Tibial nerve (tissue), 4 donors: ENCODE measurements around the gene HECTD2. TPM values are rescaled to one million over a fixed set of nuclear protein-coding genes. Genes with fewer than 3 reads are reported as not detected.
A peak's percentile ranks its signal among the peaks of the same experiment; 100 is the strongest.

Experiments used
- DNase-seq, 2 donors: peaks; one replicate each; pipeline ENCODE4 v3.0.0-alpha.2; 2019; ENCODE audit warnings: low spot score in 2 of 2
- H3K27ac ChIP-seq, 4 donors: fragments of 200-600 bp; sonication (generic) in 3 of 4; one replicate each; pipeline ENCODE4 v1.5.1; 2017 to 2019; ENCODE audit warnings: mild to moderate bottlenecking in 1 of 4
- H3K27me3 ChIP-seq, 2 donors: fragments of 200-600 bp; sonication (generic) in 1 of 2; one replicate each; pipeline versions ENCODE4 v1.5.1 to v1.6.0; 2017 to 2019
- H3K36me3 ChIP-seq, 3 donors: fragments of 200-600 bp; sonication (generic); one replicate each; pipeline ENCODE4 v1.5.1; 2018 to 2019
- H3K4me1 ChIP-seq, 4 donors: fragments of 200-600 bp; sonication (generic) in 3 of 4; one replicate each; pipeline ENCODE4 v1.5.1; 2017 to 2019
- H3K4me3 ChIP-seq, 4 donors: fragments of 200-600 bp; sonication (generic) in 3 of 4; one replicate each; pipeline ENCODE4 v1.5.1; 2017 to 2019; ENCODE audit warnings: mild to moderate bottlenecking in 1 of 4, moderate library complexity in 1 of 4
- H3K9me3 ChIP-seq, 4 donors: fragments of 200-600 bp; sonication (generic) in 3 of 4; one replicate each; pipeline ENCODE4 v1.5.1; 2017 to 2019
- CTCF ChIP-seq, 5 experiments: fragments of 200-600 bp in 3 of 5; fragments of 450-650 bp in 2 of 5; sonication (generic) in 3 of 5; IDR thresholded peaks; one replicate each; pipeline ENCODE4 v1.5.1; 2016 to 2019; ENCODE audit warnings: antibody characterized with exemption in 5 of 5, mild to moderate bottlenecking in 3 of 5, moderate library complexity in 2 of 5
- EP300 ChIP-seq, 2 donors: sonication (generic); formaldehyde crosslinking; IDR thresholded peaks; one replicate each; pipeline ENCODE4 v1.6.1; 2017; ENCODE audit warnings: antibody characterized with exemption in 2 of 2, mild to moderate bottlenecking in 1 of 2
- POLR2A ChIP-seq, 2 donors: fragments of 450-650 bp; IDR thresholded peaks; one replicate each; pipeline ENCODE4 v1.6.1; 2017; ENCODE audit warnings: antibody characterized with exemption in 2 of 2, mild to moderate bottlenecking in 2 of 2, moderate library complexity in 2 of 2
- WGBS, 2 donors: methylation state at CpG; one replicate each; pipeline ENCODE4 v1.1.5; 2018; 5-methylcytosine and 5-hydroxymethylcytosine counted together
- total RNA-seq, 4 donors: library from RNA; depleted of rRNA; stranded (reverse); fragments of >200 nt; gene quantifications; one replicate each; pipeline ENCODE4 v1.1.0, GENCODE V29; 2016

Gene HECTD2
- total RNA-seq, 4 donors from 2014 or later, result 23.5 to 33.4 (median 26.1) TPM

- DNase-seq, result no peak
- Histone ChIP-seq H3K27ac (peak overlapping the region in 2 of 4 donors; percentile 12 to 32), H3K9me3 (no peaks in the 10 kb centered on the region), H3K27me3 (no peaks in the 10 kb centered on the region), H3K36me3 (no peaks in the 10 kb centered on the region), H3K4me3 (no peak overlapping the region), H3K4me1 (peaks cover 0 to 57% (median 17%) of the 10 kb centered on the region in 4 donors)
- 26 to 38% methylated on average over 3 of the region's 3 CpGs for WGBS, 2 donors
- TF ChIP-seq CTCF (IDR thresholded peaks at IDR 0.05) (no peak), POLR2A (IDR thresholded peaks at IDR 0.05) (no peak), EP300 (IDR thresholded peaks at IDR 0.05) (no peak)
These were observed 5.7 kb downstream of the HECTD2 start for GRCh38 chr10:91415816-91416215.

DNA sequence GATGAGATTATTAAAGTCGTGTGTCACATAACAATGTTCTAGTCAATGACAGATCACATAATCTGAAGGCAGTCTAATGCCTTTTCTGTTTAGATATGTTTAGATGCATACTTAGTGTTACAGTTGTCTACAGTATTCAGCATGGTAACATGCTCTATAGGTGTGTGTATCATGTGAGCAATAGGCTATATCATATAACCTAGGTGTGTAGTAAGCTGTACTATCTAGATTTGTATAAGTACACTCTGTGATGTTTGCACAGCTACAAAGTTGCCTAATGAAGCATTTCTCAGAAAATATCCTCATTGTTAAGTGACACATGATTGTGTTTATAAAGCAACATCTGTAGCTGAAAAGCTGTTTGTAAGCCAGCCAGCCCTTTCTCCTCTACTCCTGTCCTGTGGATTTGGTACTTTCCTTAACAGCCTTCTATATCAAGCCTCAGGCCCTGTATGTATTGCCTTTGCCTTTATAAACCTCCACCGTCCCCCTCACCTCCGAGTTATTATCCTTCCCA, 6.3 kb downstream of the HECTD2 start:
- Histone ChIP-seq H3K9me3 (no peaks in the 10 kb centered on the region), H3K27ac (peak overlapping the region in 2 of 4 donors; percentile 44 to 71), H3K27me3 (no peaks in the 10 kb centered on the region), H3K4me3 (no peak overlapping the region), H3K36me3 (no peaks in the 10 kb centered on the region), H3K4me1 (peaks cover 0 to 53% (median 16%) of the 10 kb centered on the region in 4 donors)
- WGBS, 2 donors, result 50 to 56% methylated on average over 3 of the region's 3 CpGs
- TF ChIP-seq POLR2A (IDR thresholded peaks at IDR 0.05) (no peak), EP300 (IDR thresholded peaks at IDR 0.05) (no peak), CTCF (IDR thresholded peaks at IDR 0.05) (no peak)
- DNase-seq, result no peak

GRCh38 chr10:91418416-91418815, 8.3 kb downstream of the HECTD2 start:
- Histone ChIP-seq H3K4me3 (no peak overlapping the region), H3K36me3 (no peaks in the 10 kb centered on the region), H3K27me3 (no peaks in the 10 kb centered on the region), H3K27ac (no peak overlapping the region), H3K9me3 (no peaks in the 10 kb centered on the region), H3K4me1 (peaks cover 0 to 35% (median 12%) of the 10 kb centered on the region in 4 donors)
- 77 to 87% methylated on average over 2 of the region's 2 CpGs for WGBS, 2 donors
- no peak for TF ChIP-seq POLR2A (IDR thresholded peaks at IDR 0.05)
- no peak for TF ChIP-seq EP300 (IDR thresholded peaks at IDR 0.05)
- no peak for TF ChIP-seq CTCF (IDR thresholded peaks at IDR 0.05)
- no peak for DNase-seq

GRCh38 chr10:91420868-91421267, 10.7 kb downstream of the HECTD2 start:
- Histone ChIP-seq H3K4me3 (no peak overlapping the region), H3K36me3 (no peaks in the 10 kb centered on the region), H3K9me3 (no peaks in the 10 kb centered on the region), H3K4me1 (peaks cover 0 to 15% (median 4%) of the 10 kb centered on the region in 4 donors), H3K27me3 (no peaks in the 10 kb centered on the region), H3K27ac (no peak overlapping the region)
- TF ChIP-seq CTCF (IDR thresholded peaks at IDR 0.05) (no peak), POLR2A (IDR thresholded peaks at IDR 0.05) (no peak), EP300 (IDR thresholded peaks at IDR 0.05) (no peak)
- no peak for DNase-seq
- 82 to 90% methylated on average over 2 of the region's 2 CpGs for WGBS, 2 donors

GRCh38 chr10:91422915-91423314, 12.8 kb downstream of the HECTD2 start:
- H3K27ac ChIP-seq, result no peak overlapping the region
- H3K36me3 ChIP-seq, result peaks cover 0 to 6% (median 0%) of the 10 kb centered on the region in 3 donors
- no peak for DNase-seq
- no peak overlapping the region for H3K4me3 ChIP-seq
- no peaks in the 10 kb centered on the region for H3K27me3 ChIP-seq
- TF ChIP-seq EP300 (IDR thresholded peaks at IDR 0.05), result no peak
- TF ChIP-seq CTCF (IDR thresholded peaks at IDR 0.05), result no peak
- TF ChIP-seq POLR2A (IDR thresholded peaks at IDR 0.05), result no peak
- 75 to 87% methylated on average over 2 of the region's 2 CpGs for WGBS, 2 donors
- H3K4me1 ChIP-seq, result no peaks in the 10 kb centered on the region
- no peaks in the 10 kb centered on the region for H3K9me3 ChIP-seq
